Progenitor cell of endocrine pancreas (in vitro differentiated cells): ENCODE measurements around the gene PARVA. TPM values are rescaled to one million over a fixed set of nuclear protein-coding genes. Genes with fewer than 3 reads are reported as not detected.

ENCODE experiments used
- DNase-seq: peaks from one replicate; pipeline ENCODE4 v3.0.0; 2021; ENCODE audit warnings: low spot score; ENCODE audit not compliant: unreplicated experiment
- H3K27ac Mint-ChIP-seq: 2 replicates; pipeline ENCODE4 v1.8.0; 2021; ENCODE audit warnings: mild to moderate bottlenecking, moderate library complexity, mixed read lengths
- H3K27me3 Mint-ChIP-seq: 2 replicates; pipeline ENCODE4 v1.8.0; 2021; ENCODE audit warnings: mixed read lengths
- H3K36me3 Mint-ChIP-seq: 2 replicates; pipeline ENCODE4 v1.8.0; 2022; ENCODE audit warnings: mixed read lengths; ENCODE audit not compliant: insufficient read depth
- H3K4me1 Mint-ChIP-seq: 2 replicates; pipeline ENCODE4 v1.8.0; 2021; ENCODE audit warnings: low read depth, mixed read lengths
- H3K4me3 Mint-ChIP-seq: 2 replicates; pipeline ENCODE4 v1.8.0; 2021; ENCODE audit warnings: low read depth, mild to moderate bottlenecking, moderate library complexity, mixed read lengths
- H3K9me3 Mint-ChIP-seq: 2 replicates; pipeline ENCODE4 v1.8.0; 2021; ENCODE audit warnings: low read depth, mixed read lengths
- total RNA-seq: library from RNA; stranded (reverse); gene quantifications from 2 replicates; pipeline ENCODE4 v1.2.1, GENCODE V29; 2021
- TF ChIP-seq, protein P1 (sequence below): fragments of 200-600 bp; sonication (generic); IDR thresholded peaks from one replicate; pipeline ENCODE4 v1.5.0; 2021; ENCODE audit warnings: antibody characterized with exemption, mild to moderate bottlenecking; ENCODE audit not compliant: unreplicated experiment

Gene PARVA
- total RNA-seq, 1 donor from 2014 or later, result 49.3 TPM

DNA sequence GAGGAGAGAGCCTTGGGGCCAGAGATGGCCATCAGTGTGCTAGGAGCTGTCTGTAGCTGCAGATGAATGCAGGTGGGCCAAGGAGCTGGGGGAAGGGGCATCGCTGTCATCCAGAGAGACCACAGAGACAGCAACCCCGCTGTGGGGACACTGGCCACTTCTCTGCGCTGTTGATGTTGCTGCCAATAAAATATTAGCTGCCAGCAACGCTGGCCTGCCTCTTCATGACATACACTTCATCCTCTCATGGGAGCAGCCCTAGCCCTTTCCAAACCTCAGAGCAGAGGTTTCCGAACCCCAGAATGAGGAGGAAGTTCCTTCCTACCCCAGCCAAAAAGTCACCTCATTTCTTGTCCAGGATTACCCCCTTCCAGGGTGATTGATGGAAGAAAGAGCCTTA is 106.2 kb downstream of the PARVA start:
- Mint-ChIP-seq H3K27ac (no peak overlapping the region), H3K4me1 (no peaks in the 10 kb centered on the region), H3K27me3 (no peaks in the 10 kb centered on the region), H3K4me3 (no peak overlapping the region), H3K36me3 (peaks cover 28% of the 10 kb centered on the region), H3K9me3 (peaks cover 5% of the 10 kb centered on the region)
- no peak for DNase-seq
- TF ChIP-seq, protein P1, sequence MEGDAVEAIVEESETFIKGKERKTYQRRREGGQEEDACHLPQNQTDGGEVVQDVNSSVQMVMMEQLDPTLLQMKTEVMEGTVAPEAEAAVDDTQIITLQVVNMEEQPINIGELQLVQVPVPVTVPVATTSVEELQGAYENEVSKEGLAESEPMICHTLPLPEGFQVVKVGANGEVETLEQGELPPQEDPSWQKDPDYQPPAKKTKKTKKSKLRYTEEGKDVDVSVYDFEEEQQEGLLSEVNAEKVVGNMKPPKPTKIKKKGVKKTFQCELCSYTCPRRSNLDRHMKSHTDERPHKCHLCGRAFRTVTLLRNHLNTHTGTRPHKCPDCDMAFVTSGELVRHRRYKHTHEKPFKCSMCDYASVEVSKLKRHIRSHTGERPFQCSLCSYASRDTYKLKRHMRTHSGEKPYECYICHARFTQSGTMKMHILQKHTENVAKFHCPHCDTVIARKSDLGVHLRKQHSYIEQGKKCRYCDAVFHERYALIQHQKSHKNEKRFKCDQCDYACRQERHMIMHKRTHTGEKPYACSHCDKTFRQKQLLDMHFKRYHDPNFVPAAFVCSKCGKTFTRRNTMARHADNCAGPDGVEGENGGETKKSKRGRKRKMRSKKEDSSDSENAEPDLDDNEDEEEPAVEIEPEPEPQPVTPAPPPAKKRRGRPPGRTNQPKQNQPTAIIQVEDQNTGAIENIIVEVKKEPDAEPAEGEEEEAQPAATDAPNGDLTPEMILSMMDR, result no peak

GRCh38 chr11:12485328-12485727 is 108.0 kb downstream of the PARVA start:
- peaks cover 30% of the 10 kb centered on the region for H3K36me3 Mint-ChIP-seq

DNA sequence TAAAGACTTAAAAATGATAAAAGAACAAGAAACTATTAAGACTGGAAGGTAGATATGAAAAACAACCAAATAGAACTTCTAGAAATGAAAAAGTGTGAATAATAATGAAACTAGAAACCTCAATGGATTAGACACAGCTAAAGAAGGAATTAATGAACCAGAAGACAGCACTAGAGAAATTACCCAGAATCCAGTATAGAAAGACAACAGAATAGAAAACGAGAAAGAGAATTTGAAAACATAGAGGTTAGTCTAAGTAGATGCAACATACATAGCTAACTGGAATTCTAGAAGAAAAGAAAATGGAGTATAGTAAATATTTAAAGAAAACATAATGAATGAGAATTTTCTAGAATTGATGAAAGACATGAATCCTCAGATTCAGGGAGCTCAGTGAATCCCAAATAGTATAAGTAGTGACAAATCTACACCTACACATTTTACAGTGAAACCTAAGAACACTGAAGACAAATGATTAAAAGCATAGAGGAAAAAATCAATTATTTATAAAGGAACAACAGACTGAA is 111.9 kb downstream of the PARVA start:
- no peaks in the 10 kb centered on the region for H3K27me3 Mint-ChIP-seq
- peaks cover 26% of the 10 kb centered on the region for H3K36me3 Mint-ChIP-seq
- peaks cover 15% of the 10 kb centered on the region for H3K9me3 Mint-ChIP-seq
- no peak overlapping the region for H3K4me3 Mint-ChIP-seq
- H3K27ac Mint-ChIP-seq, result no peak overlapping the region
- no peaks in the 10 kb centered on the region for H3K4me1 Mint-ChIP-seq
- TF ChIP-seq, protein P1, result no peak
- DNase-seq, result no peak

More at GRCh38 chr11:12485328-12485727, 108.0 kb downstream of the PARVA start:
- Mint-ChIP-seq H3K4me1 (no peaks in the 10 kb centered on the region), H3K27me3 (no peaks in the 10 kb centered on the region), H3K4me3 (no peak overlapping the region), H3K27ac (no peak overlapping the region), H3K9me3 (peaks cover 15% of the 10 kb centered on the region)
- no peak for DNase-seq
- TF ChIP-seq, protein P1, result peak; percentile 50

DNA sequence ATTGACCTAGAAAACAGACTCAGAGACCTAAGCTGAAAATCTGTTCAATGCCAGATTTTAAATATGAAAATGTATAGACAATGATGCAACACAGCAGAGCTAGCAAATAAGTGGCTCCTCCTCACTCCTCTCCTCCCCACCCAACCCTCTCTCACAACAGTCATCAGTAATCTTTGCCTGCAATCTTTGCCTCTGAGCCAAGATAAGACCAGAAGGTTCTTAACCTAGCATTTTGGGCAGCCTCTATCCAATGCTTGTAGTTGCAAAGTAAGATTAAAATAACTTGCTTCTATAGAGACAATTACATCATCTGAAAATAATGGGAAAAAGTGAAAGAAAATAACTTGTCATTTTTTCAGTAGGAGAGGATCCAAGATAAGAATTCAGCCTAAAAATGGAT is 117.3 kb downstream of the PARVA start:
- H3K4me3 Mint-ChIP-seq, result no peak overlapping the region
- H3K27ac Mint-ChIP-seq, result no peak overlapping the region
- no peak for DNase-seq
- no peaks in the 10 kb centered on the region for H3K4me1 Mint-ChIP-seq
- peaks cover under 1% of the 10 kb centered on the region for H3K9me3 Mint-ChIP-seq
- H3K27me3 Mint-ChIP-seq, result no peaks in the 10 kb centered on the region
- H3K36me3 Mint-ChIP-seq, result peaks cover 14% of the 10 kb centered on the region
- TF ChIP-seq, protein P1, result no peak

DNA sequence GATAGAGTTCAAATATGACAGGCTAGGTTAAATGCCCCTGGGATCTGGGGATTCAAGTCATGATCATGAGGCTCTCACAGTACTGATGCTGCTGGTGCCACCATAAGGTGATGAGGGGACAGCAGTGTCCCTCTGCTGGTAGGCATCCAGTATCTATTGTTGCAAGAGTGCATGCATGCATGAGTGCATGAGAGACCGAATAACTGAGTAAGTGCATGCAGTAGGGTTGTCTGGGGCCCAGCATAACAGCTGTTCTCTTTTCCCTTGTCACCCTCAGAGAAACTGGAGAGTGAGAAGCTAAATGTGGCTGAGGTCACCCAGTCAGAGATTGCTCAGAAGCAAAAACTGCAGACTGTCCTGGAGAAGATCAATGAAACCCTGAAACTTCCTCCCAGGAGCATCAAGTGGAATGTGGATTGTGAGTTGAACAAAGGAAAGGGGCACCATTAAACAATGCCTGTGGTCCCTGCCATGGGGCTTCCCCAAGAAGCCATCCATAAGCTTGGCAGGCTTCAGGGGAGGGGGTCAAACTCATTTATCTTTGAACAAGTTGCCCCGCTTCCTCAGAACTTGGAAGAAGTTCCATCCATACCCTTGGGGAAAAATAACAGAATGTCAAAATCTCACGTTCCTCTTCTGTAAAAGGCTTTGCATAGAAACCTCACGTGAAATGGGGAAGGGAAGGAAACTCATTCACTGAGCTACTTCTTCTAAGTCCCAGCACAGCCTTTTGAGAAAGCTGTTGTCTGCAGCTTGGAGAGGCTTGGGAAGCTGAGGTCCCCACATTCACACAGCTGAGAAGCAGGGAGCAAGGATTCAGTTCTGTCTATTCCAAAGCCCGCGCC is 119.0 kb downstream of the PARVA start:
- no peaks in the 10 kb centered on the region for H3K9me3 Mint-ChIP-seq
- no peaks in the 10 kb centered on the region for H3K27me3 Mint-ChIP-seq
- H3K36me3 Mint-ChIP-seq, result peaks cover 17% of the 10 kb centered on the region
- no peak for DNase-seq
- no peak overlapping the region for H3K27ac Mint-ChIP-seq
- H3K4me3 Mint-ChIP-seq, result no peak overlapping the region
- no peaks in the 10 kb centered on the region for H3K4me1 Mint-ChIP-seq
- TF ChIP-seq, protein P1, result no peak
